Gastroesophageal sphincter (tissue), 4 donors: Measurements from ENCODE around the gene ZKSCAN5. TPM values are rescaled to one million over a fixed set of nuclear protein-coding genes. Genes with fewer than 3 reads are reported as not detected.

ENCODE experiments used
- ATAC-seq: fragments of 150-250 bp; one replicate; pipeline ENCODE4 v1.9.1; 2016; ENCODE audit warnings: mild to moderate bottlenecking, moderate library complexity
- H3K27ac ChIP-seq, 4 donors: fragments of 200-600 bp; sonication (generic) in 3 of 4; 1 replicate in 3 of 4; 2 replicates in 1 of 4; pipeline ENCODE4 v1.5.1; 2016 to 2019
- H3K27me3 ChIP-seq: fragments of 200-600 bp; sonication (generic); one replicate; pipeline ENCODE4 v1.5.1; 2019
- H3K36me3 ChIP-seq, 2 donors: fragments of 200-600 bp; sonication (generic); one replicate each; pipeline ENCODE4 v1.5.1; 2019; ENCODE audit warnings: control low read depth in 1 of 2
- H3K4me1 ChIP-seq, 3 donors: fragments of 200-600 bp; sonication (generic); 1 replicate in 2 of 3; 2 replicates in 1 of 3; pipeline ENCODE4 v1.5.1; 2016 to 2019; ENCODE audit warnings: control low read depth in 2 of 3
- H3K4me3 ChIP-seq, 2 donors: fragments of 200-600 bp; sonication (generic); one replicate each; pipeline ENCODE4 v1.5.1; 2019; ENCODE audit warnings: mild to moderate bottlenecking in 1 of 2, moderate library complexity in 1 of 2
- H3K9me3 ChIP-seq, 3 donors: fragments of 200-600 bp; sonication (generic); one replicate each; pipeline ENCODE4 v1.5.1; 2017 to 2019; ENCODE audit warnings: control low read depth in 2 of 3
- EP300 ChIP-seq: sonication (generic); formaldehyde crosslinking; IDR thresholded peaks from one replicate; pipeline ENCODE4 v1.6.1; 2017; ENCODE audit warnings: antibody characterized with exemption, mild to moderate bottlenecking
- POLR2A ChIP-seq, 2 donors: fragments of 450-650 bp; IDR thresholded peaks; one replicate each; pipeline ENCODE4 v1.6.1; 2017; ENCODE audit warnings: antibody characterized with exemption in 2 of 2, mild to moderate bottlenecking in 2 of 2, moderate library complexity in 1 of 2
- POLR2AphosphoS5 ChIP-seq: sonication (generic); formaldehyde crosslinking; IDR thresholded peaks from one replicate; pipeline ENCODE4 v1.6.1; 2017; ENCODE audit warnings: antibody characterized with exemption
- WGBS, 2 donors: methylation state at CpG; one replicate each; pipeline ENCODE4 v1.1.5; 2018; ENCODE audit warnings: low coverage in 1 of 2; 5-methylcytosine and 5-hydroxymethylcytosine counted together
- total RNA-seq, 4 donors: library from RNA; depleted of rRNA; stranded (reverse); fragments of >200 nt; gene quantifications; one replicate each; pipeline ENCODE4 v1.1.0, GENCODE V29; 2016
- TF ChIP-seq, protein P1 (sequence below), 4 experiments: fragments of 200-600 bp in 2 of 4; fragments of 450-650 bp in 2 of 4; sonication (generic) in 1 of 4; IDR thresholded peaks; one replicate each; pipeline ENCODE4 v1.5.1; 2017 to 2019; ENCODE audit warnings: antibody characterized with exemption in 4 of 4, mild to moderate bottlenecking in 2 of 4, moderate library complexity in 2 of 4

Gene ZKSCAN5
- total RNA-seq, 4 donors from 2014 or later = 7.5 to 12.5 (median 10.6) TPM

DNA sequence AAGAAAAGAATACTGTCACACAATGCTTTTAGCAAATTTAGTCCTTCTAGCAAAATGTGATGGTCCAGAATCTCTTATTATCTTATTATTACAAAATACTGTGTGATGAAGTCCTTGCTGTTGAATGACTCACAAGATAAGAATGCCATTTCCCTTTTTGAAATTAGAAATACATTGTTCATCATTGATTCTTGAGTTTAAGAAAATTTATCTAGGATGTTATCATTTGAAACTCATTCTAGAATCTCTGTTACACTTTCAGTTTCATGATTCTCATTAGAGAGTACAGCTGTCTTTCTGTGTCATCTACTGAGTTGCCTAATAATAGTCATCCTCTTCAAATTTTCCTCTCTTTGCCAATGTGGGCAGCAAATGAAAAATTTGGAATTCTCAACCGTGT, 9.6 kb downstream of the ZKSCAN5 start:
- Histone ChIP-seq H3K36me3 (peaks cover 0 to 97% of the 10 kb centered on the region in 2 donors), H3K27ac (no peak overlapping the region), H3K9me3 (no peaks in the 10 kb centered on the region), H3K27me3 (no peaks in the 10 kb centered on the region), H3K4me3 (no peak overlapping the region), H3K4me1 (no peaks in the 10 kb centered on the region)
- no peak for TF ChIP-seq POLR2AphosphoS5
- no peak for TF ChIP-seq EP300
- TF ChIP-seq POLR2A (IDR thresholded peaks at IDR 0.05) = no peak
- TF ChIP-seq, protein P1, sequence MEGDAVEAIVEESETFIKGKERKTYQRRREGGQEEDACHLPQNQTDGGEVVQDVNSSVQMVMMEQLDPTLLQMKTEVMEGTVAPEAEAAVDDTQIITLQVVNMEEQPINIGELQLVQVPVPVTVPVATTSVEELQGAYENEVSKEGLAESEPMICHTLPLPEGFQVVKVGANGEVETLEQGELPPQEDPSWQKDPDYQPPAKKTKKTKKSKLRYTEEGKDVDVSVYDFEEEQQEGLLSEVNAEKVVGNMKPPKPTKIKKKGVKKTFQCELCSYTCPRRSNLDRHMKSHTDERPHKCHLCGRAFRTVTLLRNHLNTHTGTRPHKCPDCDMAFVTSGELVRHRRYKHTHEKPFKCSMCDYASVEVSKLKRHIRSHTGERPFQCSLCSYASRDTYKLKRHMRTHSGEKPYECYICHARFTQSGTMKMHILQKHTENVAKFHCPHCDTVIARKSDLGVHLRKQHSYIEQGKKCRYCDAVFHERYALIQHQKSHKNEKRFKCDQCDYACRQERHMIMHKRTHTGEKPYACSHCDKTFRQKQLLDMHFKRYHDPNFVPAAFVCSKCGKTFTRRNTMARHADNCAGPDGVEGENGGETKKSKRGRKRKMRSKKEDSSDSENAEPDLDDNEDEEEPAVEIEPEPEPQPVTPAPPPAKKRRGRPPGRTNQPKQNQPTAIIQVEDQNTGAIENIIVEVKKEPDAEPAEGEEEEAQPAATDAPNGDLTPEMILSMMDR (IDR thresholded peaks at IDR 0.05) = no peak
- 91 to 93% methylated on average over 1 of the region's 1 CpG for WGBS, 2 donors
- no peak for ATAC-seq

- Histone ChIP-seq H3K9me3 (no peaks in the 10 kb centered on the region), H3K27me3 (no peaks in the 10 kb centered on the region), H3K4me3 (no peak overlapping the region), H3K4me1 (no peaks in the 10 kb centered on the region), H3K36me3 (peaks cover 0 to 93% of the 10 kb centered on the region in 2 donors), H3K27ac (no peak overlapping the region)
- no peak for TF ChIP-seq POLR2A (IDR thresholded peaks at IDR 0.05)
- no peak for TF ChIP-seq EP300
- TF ChIP-seq, protein P1 (IDR thresholded peaks at IDR 0.05) = no peak
- TF ChIP-seq POLR2AphosphoS5 = no peak
- ATAC-seq = no peak
- WGBS, 2 donors = 98 to 100% methylated on average over 3 of the region's 3 CpGs
Measured at GRCh38 chr7:99521399-99521798, 16.9 kb downstream of the ZKSCAN5 start.

GRCh38 chr7:99525713-99526440, 21.4 kb downstream of the ZKSCAN5 start:
- Histone ChIP-seq H3K4me3 (no peak overlapping the region), H3K36me3 (peaks cover 0 to 93% of the 10 kb centered on the region in 2 donors), H3K27me3 (no peaks in the 10 kb centered on the region), H3K4me1 (no peaks in the 10 kb centered on the region), H3K9me3 (peaks cover 0 to 24% (median 0%) of the 10 kb centered on the region in 3 donors), H3K27ac (no peak overlapping the region)
- TF ChIP-seq, protein P1 (IDR thresholded peaks at IDR 0.05) = no peak
- WGBS, 2 donors = 82 to 91% methylated on average over 9 to 14 of the region's 21 CpGs
- no peak for ATAC-seq

DNA sequence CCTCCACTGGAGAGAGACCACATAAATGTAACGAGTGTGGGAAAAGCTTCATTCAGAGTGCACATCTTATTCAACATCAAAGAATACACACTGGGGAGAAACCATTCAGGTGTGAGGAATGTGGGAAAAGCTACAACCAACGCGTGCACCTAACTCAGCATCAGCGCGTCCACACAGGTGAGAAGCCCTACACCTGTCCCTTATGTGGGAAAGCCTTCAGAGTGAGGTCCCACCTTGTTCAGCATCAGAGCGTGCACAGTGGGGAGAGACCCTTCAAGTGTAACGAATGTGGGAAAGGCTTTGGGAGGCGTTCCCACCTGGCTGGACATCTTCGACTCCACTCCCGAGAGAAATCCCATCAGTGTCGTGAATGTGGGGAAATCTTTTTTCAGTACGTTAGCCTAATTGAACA, 26.9 kb downstream of the ZKSCAN5 start:
- 93 to 97% methylated on average over 8 to 12 of the region's 12 CpGs for WGBS, 2 donors
- Histone ChIP-seq H3K9me3 (peaks cover 0 to 59% (median 6%) of the 10 kb centered on the region in 3 donors), H3K4me1 (no peaks in the 10 kb centered on the region), H3K27me3 (no peaks in the 10 kb centered on the region), H3K36me3 (peaks cover 0 to 80% of the 10 kb centered on the region in 2 donors), H3K4me3 (no peak overlapping the region), H3K27ac (no peak overlapping the region)
- ATAC-seq = no peak
- TF ChIP-seq POLR2AphosphoS5 = no peak
- TF ChIP-seq POLR2A (IDR thresholded peaks at IDR 0.05) = no peak
- TF ChIP-seq, protein P1 (IDR thresholded peaks at IDR 0.05) = no peak
- TF ChIP-seq EP300 = no peak

DNA sequence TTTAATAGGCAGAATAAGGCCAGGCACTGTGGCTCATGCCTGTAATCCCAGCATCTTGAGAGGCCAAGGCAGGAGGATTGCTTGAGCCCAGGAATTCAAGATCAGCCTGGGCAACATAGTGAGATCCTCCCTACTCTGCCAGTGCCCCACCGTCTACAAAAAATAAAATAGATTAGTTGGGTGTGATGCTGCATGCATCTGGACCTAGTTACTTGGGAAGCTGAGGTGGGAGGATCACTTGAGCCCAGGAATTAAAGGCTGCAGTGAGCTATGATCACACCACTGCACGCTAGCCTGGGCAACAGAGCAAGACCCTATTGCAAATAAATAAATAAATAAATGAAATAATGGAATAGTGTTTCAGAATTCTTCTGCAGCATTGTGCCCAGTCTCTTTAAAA, 31.2 kb downstream of the ZKSCAN5 start:
- Histone ChIP-seq H3K36me3 (peaks cover 0 to 37% of the 10 kb centered on the region in 2 donors), H3K4me1 (no peaks in the 10 kb centered on the region), H3K4me3 (no peak overlapping the region), H3K27me3 (no peaks in the 10 kb centered on the region), H3K9me3 (peaks cover 0 to 64% (median 7%) of the 10 kb centered on the region in 3 donors), H3K27ac (no peak overlapping the region)
- TF ChIP-seq EP300 = no peak
- TF ChIP-seq, protein P1 (IDR thresholded peaks at IDR 0.05) = no peak
- no peak for TF ChIP-seq POLR2A (IDR thresholded peaks at IDR 0.05)
- TF ChIP-seq POLR2AphosphoS5 = no peak
- WGBS, 2 donors = 100% methylated on average over 1 to 2 of the region's 2 CpGs
- no peak for ATAC-seq
